Astrocyte of the cerebellum (primary cell): ENCODE measurements around the gene SOX18.

Source experiments
- DNase-seq: peaks from one replicate; pipeline ENCODE4 v3.0.0-alpha.2; 2011; ENCODE audit warnings: low read depth
- H3K4me3 ChIP-seq: 2 replicates; pipeline ENCODE4 v1.5.1; 2011; ENCODE audit warnings: mild to moderate bottlenecking, low read depth, low read length, moderate library complexity
- in situ Hi-C: cut with HindIII; loops from 2 replicates; pipeline ENCODE4 v1.10.0; 2017; ENCODE audit warnings: low sequenced_read_pairs
- TF ChIP-seq, protein P1 (sequence below): IDR thresholded peaks from 2 replicates; pipeline ENCODE4 v1.5.1; 2012; ENCODE audit warnings: low read length, low read depth, moderate library complexity, mild to moderate bottlenecking; ENCODE audit errors: missing control alignments

The SOX18 gene

DNA sequence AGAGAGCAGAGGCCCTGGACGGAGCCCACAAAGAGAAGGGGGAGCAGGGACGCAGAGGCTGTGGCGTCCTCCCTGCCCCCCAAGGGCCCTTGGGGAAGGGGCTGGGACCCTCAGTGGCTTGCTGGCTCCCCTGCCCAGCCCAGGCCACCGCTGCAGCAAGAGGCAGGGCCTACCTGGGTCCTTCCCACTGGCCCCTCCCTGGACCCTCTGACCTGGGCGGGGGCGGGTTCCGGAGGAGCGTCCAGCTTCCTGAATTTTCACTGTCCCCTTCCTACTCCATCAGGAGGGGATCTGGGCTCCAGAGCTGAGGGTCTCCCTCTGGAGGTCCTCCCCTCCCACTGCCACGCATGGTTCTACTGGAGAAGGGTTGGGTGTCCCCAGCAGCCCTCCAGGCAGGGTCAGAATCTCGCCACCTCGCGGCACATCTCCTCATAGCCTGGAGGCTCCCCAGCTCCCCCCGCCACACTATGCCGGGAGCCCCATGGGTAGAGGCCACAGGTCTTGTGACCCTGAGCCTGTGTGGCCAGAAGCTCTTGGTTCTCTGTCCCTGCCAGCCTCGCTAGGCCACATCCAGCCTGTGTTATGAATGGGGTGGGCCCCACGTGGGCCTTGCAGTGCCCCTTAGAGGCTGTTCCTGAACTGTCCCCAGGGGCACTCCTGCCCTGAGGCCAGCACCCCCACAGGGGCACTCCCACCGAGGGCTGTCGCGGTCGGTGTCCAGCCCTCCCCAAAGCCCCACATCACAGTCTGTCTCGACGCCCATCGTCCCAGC lies 1.0 kb upstream of the SOX18 start:
- H3K4me3 ChIP-seq = no peak overlapping the region
- TF ChIP-seq, protein P1, sequence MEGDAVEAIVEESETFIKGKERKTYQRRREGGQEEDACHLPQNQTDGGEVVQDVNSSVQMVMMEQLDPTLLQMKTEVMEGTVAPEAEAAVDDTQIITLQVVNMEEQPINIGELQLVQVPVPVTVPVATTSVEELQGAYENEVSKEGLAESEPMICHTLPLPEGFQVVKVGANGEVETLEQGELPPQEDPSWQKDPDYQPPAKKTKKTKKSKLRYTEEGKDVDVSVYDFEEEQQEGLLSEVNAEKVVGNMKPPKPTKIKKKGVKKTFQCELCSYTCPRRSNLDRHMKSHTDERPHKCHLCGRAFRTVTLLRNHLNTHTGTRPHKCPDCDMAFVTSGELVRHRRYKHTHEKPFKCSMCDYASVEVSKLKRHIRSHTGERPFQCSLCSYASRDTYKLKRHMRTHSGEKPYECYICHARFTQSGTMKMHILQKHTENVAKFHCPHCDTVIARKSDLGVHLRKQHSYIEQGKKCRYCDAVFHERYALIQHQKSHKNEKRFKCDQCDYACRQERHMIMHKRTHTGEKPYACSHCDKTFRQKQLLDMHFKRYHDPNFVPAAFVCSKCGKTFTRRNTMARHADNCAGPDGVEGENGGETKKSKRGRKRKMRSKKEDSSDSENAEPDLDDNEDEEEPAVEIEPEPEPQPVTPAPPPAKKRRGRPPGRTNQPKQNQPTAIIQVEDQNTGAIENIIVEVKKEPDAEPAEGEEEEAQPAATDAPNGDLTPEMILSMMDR = no peak
- no peak for DNase-seq
- in situ Hi-C loops = loop anchor here (5.0 kb wide), 1 partner anchor 48 kb away; no protein-coding TSS in a partner anchor

DNA sequence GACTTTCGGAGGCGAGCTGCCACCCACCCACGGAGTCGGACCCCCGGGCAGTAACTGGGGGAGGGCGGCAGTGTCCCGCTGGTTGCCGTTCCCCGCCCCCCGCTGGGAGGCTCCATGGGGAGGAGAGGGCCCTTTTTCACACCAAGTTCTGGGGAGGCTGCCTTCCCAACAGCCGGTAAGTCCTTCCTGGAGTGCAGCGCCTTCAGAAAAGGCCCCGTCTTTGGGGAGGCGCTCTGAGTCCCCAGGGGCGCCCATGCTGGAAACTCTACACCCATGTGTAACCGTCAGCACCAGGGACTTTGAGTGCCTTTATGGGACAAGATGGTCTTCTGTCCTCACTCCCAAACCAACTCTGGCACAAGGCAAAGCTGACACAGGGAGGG lies 430 bp upstream of the SOX18 start:
- TF ChIP-seq, protein P1 = no peak
- no peak for DNase-seq
- in situ Hi-C loops = loop anchor here (5.0 kb wide), 1 partner anchor 48 kb away; no protein-coding TSS in a partner anchor
- no peak overlapping the region for H3K4me3 ChIP-seq

DNA sequence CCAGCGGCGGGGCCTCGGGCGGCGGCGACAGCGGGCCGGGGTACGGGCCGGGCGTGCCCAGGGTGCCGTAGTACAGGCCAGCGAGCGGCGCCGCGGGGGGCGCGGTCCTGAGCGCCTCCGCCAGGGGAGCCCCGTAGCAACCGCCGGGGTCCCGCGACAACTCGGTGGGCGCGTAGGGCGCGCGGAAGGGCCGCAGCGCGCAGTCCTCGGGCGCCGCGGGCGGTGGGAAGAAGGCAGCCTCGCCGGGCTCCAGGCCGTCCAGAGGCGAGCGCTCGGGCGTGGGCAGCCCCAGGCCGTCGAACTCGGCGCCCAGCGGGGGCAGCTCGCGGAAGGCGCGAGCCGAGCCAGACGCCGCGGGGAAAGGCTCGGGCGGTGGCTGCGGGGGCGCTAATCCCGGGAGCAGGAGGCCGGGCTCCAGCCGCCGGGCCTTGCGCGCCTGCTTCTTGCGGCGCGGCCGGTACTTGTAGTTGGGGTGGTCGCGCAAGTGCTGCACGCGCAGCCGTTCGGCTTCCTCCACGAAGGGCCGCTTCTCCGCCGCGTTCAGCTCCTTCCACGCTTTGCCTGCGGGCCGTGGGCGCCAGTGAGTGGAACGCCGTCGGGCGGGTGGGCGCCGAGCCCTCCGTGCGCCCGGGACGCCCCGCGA lies 916 bp downstream of the SOX18 start:
- in situ Hi-C loops = no loop called here
- TF ChIP-seq, protein P1 = no peak
- no peak overlapping the region for H3K4me3 ChIP-seq
- DNase-seq = no peak

DNA sequence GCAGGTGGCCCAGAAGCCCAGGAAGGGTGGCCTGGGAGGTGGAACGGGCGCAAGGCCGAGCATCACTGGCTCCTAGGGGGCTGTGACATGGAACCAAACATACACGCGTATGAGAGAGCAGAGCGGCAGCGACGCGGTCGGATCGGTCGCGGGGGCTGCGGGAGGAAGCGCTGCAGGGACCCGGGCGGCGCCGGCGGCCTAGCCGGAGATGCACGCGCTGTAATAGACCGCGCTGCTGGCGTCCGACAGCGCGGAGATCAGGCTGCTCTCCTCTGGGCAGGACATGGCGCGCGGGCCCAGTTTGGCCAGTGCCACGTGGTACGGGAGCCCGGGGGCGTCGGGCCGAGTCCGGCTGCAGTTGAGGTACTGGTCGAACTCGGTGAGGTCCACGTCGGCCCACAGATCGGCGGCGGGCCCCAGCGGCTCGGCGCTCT lies 1.5 kb downstream of the SOX18 start:
- no peak for DNase-seq
- in situ Hi-C loops = no loop called here
- TF ChIP-seq, protein P1 = no peak
- no peak overlapping the region for H3K4me3 ChIP-seq

DNA sequence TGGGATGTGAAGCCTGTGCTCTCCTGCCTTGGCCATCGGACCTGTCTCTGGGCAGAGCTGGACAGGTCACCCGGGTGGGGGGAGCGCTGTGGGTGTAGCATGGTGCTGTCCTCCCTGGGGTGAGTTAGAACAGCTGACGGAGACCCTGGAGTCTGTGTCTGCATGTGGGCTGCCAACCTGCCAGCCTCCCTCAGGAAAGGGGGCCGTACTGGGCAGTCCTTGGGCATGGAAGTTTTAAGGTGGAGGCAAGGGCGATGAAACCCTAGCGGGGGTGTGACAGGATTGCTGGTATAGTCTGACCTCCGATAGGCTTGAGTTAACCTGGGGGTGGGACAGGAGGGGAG lies 2.4 kb downstream of the SOX18 start:
- no peak for DNase-seq
- in situ Hi-C loops = no loop called here
- H3K4me3 ChIP-seq = no peak overlapping the region
- TF ChIP-seq, protein P1 = no peak

DNA sequence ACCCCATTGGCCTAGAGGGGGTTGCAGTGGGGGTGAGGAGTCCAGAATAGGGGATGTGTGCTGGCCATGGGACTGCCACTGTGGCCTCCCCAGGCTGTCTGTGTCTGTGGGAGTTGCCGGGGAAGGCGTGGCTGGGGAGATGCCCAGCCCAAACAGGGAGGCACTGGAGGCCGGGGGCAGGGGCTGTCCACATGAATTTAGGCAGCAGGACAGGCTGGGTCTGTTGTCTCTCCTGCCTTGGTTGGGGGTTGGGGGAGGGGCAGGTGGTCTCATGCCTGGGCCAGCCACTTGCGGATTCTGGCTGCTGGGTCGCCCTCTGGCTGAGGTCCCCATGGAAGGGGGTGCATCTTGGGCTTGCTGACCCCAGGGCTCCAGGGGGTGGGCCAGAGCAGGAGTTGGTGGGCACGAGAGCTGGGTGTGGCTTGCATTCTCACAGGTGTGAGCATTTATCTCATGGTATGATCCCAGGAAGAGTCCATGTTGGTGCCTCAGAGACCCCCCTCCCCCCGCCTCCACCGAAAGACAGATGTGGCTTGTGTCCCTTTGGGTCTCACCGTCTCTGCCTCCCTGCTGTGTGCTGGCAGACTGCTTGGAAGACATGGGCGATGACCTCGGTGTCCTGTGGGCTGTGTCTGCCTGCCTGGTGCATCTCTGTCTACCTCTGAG lies 4.0 kb downstream of the SOX18 start:
- no peak for DNase-seq
- TF ChIP-seq, protein P1 = no peak
- H3K4me3 ChIP-seq = no peak overlapping the region
- in situ Hi-C loops = no loop called here
